Vagina (tissue), 2 donors: ENCODE data around the gene CCM2.

Experiments used
- CTCF ChIP-seq, 3 experiments: fragments of 450-650 bp in 2 of 3; fragments of 200-600 bp in 1 of 3; sonication (generic) in 1 of 3; IDR thresholded peaks; one replicate each; pipeline ENCODE4 v1.5.1; 2017 to 2019; ENCODE audit warnings: antibody characterized with exemption in 3 of 3, mild to moderate bottlenecking in 2 of 3, moderate library complexity in 2 of 3
- POLR2A ChIP-seq, 2 donors: fragments of 450-650 bp; IDR thresholded peaks; one replicate each; pipeline ENCODE4 v1.6.1; 2017; ENCODE audit warnings: antibody characterized with exemption in 2 of 2, mild to moderate bottlenecking in 2 of 2, moderate library complexity in 2 of 2
- POLR2AphosphoS5 ChIP-seq, 2 donors: sonication (generic); formaldehyde crosslinking; IDR thresholded peaks; one replicate each; pipeline ENCODE4 v1.9.0; 2017; ENCODE audit warnings: antibody characterized with exemption in 2 of 2, mild to moderate bottlenecking in 2 of 2, low read depth in 1 of 2; ENCODE audit not compliant: insufficient read depth in 1 of 2

GRCh38 chr7:45065031-45065995 is 65.3 kb downstream of the CCM2 start:
- no peak for TF ChIP-seq POLR2AphosphoS5 (IDR thresholded peaks at IDR 0.05; ENCODE audit: insufficient read depth in 1 of 2, low read depth in 1 of 2)
- no peak for TF ChIP-seq CTCF (IDR thresholded peaks at IDR 0.05)
- no peak for TF ChIP-seq POLR2A (IDR thresholded peaks at IDR 0.05)
